Right atrium auricular region (tissue), 2 donors: ENCODE measurements around the gene SFSWAP. TPM values are rescaled to one million over a fixed set of nuclear protein-coding genes. Genes with fewer than 3 reads are reported as not detected.

Experiments
- DNase-seq: peaks from one replicate; pipeline ENCODE4 v3.0.0-alpha.2; 2019; ENCODE audit warnings: low spot score
- H3K27ac ChIP-seq, 2 donors: fragments of 200-600 bp; sonication (generic); 1 replicate in 1 of 2; 2 replicates in 1 of 2; pipeline ENCODE4 v1.5.1; 2016 to 2019
- H3K27me3 ChIP-seq, 2 donors: fragments of 200-600 bp; sonication (generic); one replicate each; pipeline versions ENCODE4 v1.5.1 to v1.6.0; 2017 to 2019
- H3K36me3 ChIP-seq: fragments of 200-600 bp; sonication (generic); one replicate; pipeline ENCODE4 v1.5.1; 2016
- H3K4me1 ChIP-seq, 2 donors: fragments of 200-600 bp; sonication (generic); one replicate each; pipeline versions ENCODE4 v1.5.1 to v1.6.0; 2017 to 2019
- H3K4me3 ChIP-seq, 2 donors: fragments of 200-600 bp; sonication (generic); 1 replicate in 1 of 2; 2 replicates in 1 of 2; pipeline ENCODE4 v1.5.1; 2017 to 2019; ENCODE audit warnings: mild to moderate bottlenecking in 1 of 2, moderate library complexity in 1 of 2
- H3K9me3 ChIP-seq, 2 donors: fragments of 200-600 bp; sonication (generic); one replicate each; pipeline ENCODE4 v1.5.1; 2019
- total RNA-seq, 2 donors: library from RNA; depleted of rRNA; stranded (reverse); fragments of >200 nt; gene quantifications; one replicate each; pipeline ENCODE4 v1.1.0, GENCODE V29; 2016
- TF ChIP-seq, protein P1 (sequence below), 2 donors: fragments of 200-600 bp; sonication (generic); IDR thresholded peaks; one replicate each; pipeline ENCODE4 v1.5.1; 2019; ENCODE audit warnings: antibody characterized with exemption in 2 of 2

The SFSWAP gene
- total RNA-seq, 2 donors from 2014 or later: 11.4 to 12.3 TPM

DNA sequence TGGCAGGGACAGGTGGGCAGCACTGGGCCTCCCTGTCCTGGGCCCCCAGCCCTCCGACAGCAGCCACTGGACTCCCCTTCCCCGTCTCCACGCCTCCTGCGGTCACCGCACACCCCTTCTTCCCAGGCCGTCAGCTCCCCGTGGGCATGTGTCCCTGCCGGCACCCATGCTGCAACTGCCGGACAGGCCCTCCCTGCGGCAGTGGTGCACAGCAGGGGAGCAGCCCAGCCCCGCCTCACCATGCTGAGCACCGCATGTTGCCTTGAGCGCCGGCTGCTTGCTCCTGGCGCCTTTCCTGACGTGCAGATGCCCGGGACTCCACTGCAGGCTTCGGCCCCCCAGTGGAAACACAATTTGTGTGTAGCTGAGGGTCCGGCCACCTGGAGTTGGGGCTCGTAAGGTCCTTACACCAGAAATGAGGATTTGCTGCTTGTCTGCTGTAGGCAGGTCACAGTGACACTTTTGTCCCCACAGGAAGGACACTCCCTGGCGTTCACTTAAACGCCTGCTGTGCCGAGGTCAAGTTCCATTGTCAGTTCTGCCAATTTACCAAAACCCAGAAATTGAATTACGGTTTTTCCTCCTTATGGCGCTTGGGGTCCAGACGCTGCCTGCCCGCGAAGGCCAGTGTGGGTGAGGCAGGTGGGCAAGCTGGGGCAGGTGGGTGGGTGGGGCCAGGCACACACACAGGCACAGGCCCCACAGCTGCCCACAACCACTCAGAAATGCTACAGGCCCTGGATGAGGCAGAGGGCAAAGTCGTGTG, 89.1 kb downstream of the SFSWAP start:
- Histone ChIP-seq H3K27ac (no peak overlapping the region), H3K9me3 (no peaks in the 10 kb centered on the region), H3K27me3 (no peaks in the 10 kb centered on the region), H3K4me3 (no peak overlapping the region), H3K36me3 (peaks cover 36% of the 10 kb centered on the region), H3K4me1 (peaks cover 0 to 3% of the 10 kb centered on the region in 2 donors)
- TF ChIP-seq, protein P1, sequence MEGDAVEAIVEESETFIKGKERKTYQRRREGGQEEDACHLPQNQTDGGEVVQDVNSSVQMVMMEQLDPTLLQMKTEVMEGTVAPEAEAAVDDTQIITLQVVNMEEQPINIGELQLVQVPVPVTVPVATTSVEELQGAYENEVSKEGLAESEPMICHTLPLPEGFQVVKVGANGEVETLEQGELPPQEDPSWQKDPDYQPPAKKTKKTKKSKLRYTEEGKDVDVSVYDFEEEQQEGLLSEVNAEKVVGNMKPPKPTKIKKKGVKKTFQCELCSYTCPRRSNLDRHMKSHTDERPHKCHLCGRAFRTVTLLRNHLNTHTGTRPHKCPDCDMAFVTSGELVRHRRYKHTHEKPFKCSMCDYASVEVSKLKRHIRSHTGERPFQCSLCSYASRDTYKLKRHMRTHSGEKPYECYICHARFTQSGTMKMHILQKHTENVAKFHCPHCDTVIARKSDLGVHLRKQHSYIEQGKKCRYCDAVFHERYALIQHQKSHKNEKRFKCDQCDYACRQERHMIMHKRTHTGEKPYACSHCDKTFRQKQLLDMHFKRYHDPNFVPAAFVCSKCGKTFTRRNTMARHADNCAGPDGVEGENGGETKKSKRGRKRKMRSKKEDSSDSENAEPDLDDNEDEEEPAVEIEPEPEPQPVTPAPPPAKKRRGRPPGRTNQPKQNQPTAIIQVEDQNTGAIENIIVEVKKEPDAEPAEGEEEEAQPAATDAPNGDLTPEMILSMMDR (IDR thresholded peaks at IDR 0.05): no peak
- no peak for DNase-seq

DNA sequence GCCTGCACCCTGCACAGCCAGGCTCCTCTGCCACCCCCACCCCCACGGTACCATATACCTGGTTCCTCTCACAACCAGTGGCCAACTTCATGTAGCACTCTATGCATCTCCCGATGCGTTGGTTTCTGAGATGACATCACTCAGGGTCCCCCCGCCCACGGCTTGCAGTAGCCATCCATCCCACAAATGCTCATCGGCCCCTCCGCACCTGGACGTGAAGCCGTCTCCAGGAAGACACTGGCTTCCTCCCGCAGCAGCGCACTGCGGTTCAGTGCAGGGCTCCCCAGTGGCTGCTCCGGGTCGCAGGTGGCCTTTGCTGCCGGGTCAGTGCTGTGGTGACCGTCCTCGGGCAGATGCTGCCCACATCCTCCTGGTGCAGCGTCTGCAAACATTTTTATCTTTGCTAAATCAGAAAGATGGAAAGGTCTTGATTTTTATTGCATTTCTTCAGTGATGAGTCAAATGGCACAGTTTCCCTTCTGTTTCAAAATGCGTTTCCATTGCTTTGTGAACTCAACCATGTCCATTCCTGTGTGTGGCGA, 89.8 kb downstream of the SFSWAP start:
- no peak for DNase-seq
- Histone ChIP-seq H3K36me3 (peaks cover 33% of the 10 kb centered on the region), H3K27me3 (no peaks in the 10 kb centered on the region), H3K4me1 (peaks cover 0 to 3% of the 10 kb centered on the region in 2 donors), H3K4me3 (no peak overlapping the region), H3K27ac (no peak overlapping the region), H3K9me3 (no peaks in the 10 kb centered on the region)
- TF ChIP-seq, protein P1 (IDR thresholded peaks at IDR 0.05): no peak

DNA sequence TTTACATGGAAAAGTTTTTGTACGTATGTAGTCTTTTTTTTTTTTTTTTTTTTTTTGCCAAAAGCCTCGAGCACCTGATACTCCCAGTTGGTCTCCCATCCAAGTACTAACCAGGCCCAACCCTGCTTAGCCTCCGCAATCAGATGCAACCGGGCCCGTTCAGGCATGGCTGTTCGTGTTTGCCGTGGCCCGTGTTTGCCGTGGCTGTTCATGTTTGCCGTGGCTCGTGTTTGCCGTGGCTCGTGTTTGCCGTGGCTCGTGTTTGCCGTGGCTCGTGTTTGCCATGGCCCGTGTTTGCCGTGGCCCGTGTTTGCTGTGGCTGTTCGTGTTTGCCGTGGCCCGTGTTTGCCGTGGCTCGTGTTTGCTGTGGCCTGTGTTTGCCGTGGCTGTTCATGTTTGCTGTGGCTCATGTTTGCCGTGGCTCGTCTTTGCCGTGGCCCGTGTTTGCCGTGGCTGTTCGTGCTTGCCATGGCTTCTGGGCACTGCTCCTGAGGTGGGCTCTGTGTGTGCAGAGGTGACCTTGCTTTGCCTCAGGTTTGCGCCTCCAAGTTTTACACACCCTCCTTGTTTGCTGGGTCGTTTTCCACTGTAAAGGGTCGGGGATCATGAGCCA, 90.5 kb downstream of the SFSWAP start:
- Histone ChIP-seq H3K27ac (no peak overlapping the region), H3K27me3 (no peaks in the 10 kb centered on the region), H3K4me1 (peaks cover 0 to 3% of the 10 kb centered on the region in 2 donors), H3K4me3 (no peak overlapping the region), H3K9me3 (no peaks in the 10 kb centered on the region), H3K36me3 (peaks cover 33% of the 10 kb centered on the region)
- TF ChIP-seq, protein P1 (IDR thresholded peaks at IDR 0.05): no peak
- no peak for DNase-seq

DNA sequence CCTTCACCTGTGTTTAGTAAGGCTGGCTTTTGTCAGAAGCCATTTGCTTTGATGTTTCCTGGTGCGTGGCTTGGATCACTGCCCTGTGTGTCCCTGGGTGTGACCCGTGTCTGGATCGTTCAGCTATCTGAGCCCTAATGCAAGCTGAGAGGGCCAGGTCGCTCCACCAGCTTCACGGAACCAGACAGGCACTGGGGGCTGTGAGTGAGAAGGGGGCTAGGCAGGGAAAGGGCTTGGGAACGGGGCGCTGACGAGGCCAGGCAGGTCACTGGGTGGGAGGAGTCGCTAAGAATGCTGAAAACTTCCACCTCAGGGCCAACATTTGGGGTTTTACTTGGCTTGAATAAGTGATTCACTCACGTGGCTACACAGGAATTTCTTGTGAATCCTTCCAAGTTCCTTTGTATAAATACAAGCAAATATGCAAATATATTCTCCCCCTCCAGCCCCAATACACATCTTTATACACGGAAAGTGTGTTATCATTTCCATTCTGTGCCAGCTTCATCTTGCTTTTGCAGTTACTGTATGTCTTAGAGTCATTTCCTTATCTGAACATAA, 93.2 kb downstream of the SFSWAP start:
- DNase-seq: no peak
- H3K27me3 ChIP-seq: no peaks in the 10 kb centered on the region
- peaks cover 0 to 3% of the 10 kb centered on the region in 2 donors for H3K4me1 ChIP-seq
- TF ChIP-seq, protein P1 (IDR thresholded peaks at IDR 0.05): no peak
- H3K9me3 ChIP-seq: no peaks in the 10 kb centered on the region
- H3K36me3 ChIP-seq: peaks cover 20% of the 10 kb centered on the region
- no peak overlapping the region for H3K4me3 ChIP-seq
- no peak overlapping the region for H3K27ac ChIP-seq

DNA sequence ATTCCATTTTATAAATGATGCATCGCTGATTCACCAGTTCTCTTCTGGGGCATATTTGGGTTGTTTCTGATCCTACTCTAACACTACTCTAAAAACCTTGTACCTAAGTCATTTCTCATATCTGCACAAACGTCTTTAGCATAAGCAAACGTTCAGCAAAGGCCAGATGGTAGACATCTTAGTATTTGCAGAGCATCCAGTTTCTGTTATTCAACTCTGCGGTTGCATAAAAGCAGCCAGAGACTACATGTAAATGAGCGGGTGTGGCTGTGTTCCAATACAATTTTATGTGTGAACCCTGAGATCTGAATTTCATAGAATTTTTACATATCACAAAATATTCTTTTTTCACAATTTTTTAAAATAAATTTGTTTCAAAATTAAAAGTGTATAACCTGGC, 94.5 kb downstream of the SFSWAP start:
- Histone ChIP-seq H3K27ac (no peak overlapping the region), H3K4me1 (peaks cover 0 to 3% of the 10 kb centered on the region in 2 donors), H3K4me3 (no peak overlapping the region), H3K27me3 (no peaks in the 10 kb centered on the region), H3K9me3 (no peaks in the 10 kb centered on the region), H3K36me3 (peaks cover 7% of the 10 kb centered on the region)
- no peak for DNase-seq
- TF ChIP-seq, protein P1 (IDR thresholded peaks at IDR 0.05): no peak
